NCI-H524 (cell line): ENCODE measurements around the gene FREM1.
"Not testable (repeated sequence)": the region's sequence is repeated elsewhere in the genome, so short reads cannot be mapped to it uniquely, and the experiment has no call there.

ENCODE experiments used
- DNase-seq, 2 experiments: peaks; one replicate each; lab custom pipeline; 2025; lab: John Stamatoyannopoulos, UW

FREM1 gene, protein sequence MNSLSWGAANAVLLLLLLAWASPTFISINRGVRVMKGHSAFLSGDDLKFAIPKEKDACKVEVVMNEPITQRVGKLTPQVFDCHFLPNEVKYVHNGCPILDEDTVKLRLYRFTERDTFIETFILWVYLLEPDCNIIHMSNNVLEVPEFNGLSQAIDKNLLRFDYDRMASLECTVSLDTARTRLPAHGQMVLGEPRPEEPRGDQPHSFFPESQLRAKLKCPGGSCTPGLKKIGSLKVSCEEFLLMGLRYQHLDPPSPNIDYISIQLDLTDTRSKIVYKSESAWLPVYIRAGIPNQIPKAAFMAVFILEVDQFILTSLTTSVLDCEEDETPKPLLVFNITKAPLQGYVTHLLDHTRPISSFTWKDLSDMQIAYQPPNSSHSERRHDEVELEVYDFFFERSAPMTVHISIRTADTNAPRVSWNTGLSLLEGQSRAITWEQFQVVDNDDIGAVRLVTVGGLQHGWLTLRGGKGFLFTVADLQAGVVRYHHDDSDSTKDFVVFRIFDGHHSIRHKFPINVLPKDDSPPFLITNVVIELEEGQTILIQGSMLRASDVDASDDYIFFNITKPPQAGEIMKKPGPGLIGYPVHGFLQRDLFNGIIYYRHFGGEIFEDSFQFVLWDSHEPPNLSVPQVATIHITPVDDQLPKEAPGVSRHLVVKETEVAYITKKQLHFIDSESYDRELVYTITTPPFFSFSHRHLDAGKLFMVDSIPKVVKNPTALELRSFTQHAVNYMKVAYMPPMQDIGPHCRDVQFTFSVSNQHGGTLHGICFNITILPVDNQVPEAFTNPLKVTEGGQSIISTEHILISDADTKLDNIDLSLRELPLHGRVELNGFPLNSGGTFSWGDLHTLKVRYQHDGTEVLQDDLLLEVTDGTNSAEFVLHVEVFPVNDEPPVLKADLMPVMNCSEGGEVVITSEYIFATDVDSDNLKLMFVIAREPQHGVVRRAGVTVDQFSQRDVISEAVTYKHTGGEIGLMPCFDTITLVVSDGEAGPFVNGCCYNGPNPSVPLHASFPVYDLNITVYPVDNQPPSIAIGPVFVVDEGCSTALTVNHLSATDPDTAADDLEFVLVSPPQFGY (N-terminal part only)

DNA sequence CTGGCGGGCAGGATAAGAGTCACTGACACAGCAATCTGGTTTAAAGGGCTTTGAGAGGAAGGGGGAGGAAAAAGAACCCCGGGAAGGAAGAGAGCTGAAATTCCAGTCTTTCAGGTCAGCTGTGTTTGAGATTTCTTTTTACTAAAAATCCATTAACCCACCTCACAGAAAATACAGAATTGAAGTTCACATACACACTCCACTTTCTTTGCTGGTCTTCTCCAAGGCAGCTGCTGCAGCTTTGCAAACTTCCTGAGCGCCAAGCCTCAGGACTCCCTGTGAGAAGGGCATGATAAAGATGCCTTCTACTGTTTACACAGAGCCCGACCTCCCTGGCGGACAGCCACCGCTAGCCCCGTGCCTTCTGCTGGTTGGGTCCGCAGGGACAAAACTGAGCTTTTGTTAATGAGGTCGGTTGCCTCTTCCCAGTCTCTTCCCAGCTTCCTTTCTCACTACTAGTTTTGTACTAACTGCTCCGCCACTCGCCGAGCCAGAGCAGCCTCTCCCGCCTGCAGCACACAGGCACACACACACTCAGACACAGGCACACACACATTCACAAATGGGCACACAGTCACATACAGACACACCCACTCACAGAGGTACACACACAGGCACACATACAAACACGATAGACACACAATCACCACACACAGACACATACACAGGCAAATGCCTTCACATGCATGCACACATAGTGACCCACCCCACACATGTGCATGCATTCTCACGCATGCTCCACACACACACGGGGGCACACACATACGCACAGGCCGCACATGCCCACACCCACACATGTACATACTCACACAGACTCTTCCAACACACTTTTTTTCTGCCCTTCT, at the start of gene FREM1:
TSS of gene FREM1 (minus strand) at position 468 of the 845 bp plus-strand sequence. CDS start 41,451 bp downstream, outside the sequence.
- peak; percentile 20 to 67 for DNase-seq

DNA sequence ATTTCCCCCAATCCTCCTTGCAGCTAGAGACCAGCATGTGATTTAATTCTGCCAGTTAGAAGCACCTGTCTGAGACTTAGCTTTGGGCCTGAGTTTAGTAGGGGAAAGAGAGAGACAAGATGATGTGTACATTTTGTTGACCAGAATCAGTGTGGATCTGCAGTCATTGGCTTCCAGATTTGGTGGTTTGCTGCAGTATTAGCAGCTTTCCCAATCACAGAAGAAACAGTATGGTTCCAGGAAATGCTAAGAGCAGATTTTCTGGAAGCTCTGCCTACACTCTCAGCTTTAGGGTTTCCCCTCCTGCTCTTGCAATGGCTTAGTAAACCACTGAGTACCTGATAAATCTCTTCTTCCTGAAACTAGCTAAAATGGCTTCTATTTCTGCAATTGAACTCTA, 48.8 kb upstream of the FREM1 start:
- no peak for DNase-seq

DNA sequence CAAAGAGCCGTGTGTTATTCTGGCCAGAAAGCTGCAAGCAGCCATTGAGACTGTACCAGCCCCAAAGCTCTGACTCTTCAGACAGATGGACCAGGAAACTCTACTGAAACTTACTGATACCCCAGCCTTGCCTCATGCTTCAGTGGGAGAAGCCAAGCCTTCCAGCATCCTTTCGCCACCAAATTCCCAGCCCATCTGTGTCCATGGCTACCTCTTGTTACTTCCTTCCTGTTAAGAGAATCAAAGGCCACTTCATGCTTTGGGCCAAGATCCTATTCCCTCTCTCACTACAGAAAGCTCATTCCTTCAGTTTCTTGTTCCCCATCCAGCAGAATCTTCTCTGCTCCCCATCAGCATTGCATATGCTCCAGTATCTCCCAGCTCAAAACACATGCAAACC, 46.9 kb upstream of the FREM1 start:
- DNase-seq: no peak

DNA sequence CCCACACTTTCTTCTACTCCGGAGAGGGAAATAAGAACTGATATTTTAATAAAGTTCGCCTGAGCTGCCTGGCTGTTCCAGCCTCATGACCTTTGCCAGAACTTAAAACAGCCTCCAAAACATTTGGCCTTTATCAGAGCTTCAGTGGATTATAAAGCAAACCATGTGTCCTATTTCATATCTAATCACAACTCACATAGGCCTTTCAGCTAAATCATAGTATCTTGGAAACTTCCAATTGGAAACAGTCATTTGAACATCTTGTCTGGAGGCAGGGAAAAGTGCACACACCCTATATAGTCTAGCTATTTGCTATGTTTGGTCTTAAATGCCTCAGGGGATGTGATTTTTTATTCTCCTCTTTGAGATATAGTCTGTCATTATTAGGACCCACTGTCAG, 46.0 kb upstream of the FREM1 start:
- no peak for DNase-seq

DNA sequence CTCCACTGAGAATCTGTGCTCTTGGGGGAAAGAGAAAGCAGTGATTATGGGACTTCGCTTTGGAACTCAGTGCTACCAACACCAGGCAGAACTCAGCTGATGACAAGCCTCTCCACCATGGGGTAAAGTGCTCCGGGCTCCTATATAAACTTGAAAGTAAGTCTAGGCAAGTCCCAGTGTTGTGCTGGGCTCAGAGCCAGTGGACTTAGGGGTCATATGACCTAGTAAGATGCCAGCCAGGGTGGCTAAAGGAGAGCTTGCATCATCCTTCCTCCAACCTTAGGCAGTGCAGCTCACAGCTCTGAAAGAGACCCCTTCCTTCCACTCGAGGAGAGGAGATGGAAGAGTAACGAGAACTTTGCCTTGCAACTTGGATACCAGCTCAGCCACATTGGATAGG, 35.1 kb upstream of the FREM1 start:
- DNase-seq: no peak

DNA sequence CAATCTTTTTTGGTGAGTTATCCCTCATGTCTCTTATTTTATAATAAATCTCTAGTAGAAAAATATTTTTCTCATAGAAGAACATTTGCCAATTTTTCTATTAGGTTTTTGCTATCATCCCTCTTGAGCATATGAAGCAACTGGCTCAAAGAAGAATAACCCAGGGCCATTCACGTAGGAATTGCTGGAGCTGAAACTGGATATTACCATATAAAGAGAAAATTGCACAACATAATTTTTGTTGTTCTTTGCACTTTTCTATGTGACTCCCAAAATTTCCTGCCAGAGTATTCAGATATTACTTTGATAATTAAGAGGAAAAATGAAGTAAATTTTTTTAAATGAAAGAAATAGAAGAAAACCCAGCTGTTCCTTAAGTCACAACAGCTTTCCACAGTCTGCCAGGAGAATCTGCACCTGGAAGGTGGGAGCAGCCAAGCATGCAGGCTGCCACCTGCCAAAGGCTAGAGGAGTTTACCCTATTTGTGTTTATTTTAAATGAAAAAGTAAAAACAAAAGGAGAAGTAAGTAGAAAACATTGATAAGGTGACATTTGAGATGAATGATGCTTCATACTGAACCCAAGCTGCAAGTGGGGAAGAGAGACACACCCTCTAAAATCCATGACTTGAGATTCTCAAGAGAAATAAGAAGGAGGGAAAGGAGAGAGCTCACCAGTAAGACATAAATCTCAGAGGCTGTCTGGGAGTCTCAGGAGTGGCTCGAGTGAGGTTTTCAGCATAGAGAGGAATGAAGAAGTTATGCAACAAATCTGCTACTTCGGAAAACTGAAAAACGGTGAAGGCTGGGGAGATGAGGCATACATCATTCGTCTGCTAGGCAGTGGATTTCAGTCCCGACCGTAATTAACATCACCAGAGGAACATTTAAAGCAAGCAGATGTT, 31.5 kb upstream of the FREM1 start:
- DNase-seq: peak in 1 of 2 experiments; percentile 57

DNA sequence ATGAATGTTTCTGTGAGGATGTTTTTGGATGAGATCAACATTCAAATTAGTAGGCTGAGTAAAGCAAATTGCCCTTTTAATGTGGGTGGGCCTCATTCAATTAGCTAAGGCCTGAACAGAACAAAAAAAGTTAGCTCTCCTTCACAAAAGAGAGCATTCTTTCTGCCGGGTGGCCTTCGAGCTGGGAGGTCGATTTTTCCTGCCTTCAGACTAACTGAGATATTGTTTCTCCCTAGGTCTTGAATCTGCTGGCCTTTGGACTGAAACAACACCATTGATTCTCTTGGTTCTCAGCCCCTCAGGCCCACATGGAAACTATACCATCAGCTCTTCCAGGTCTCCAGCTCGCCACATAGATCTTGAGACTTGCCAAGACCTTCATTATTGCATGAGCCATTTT, 29.1 kb upstream of the FREM1 start:
- DNase-seq: no peak

DNA sequence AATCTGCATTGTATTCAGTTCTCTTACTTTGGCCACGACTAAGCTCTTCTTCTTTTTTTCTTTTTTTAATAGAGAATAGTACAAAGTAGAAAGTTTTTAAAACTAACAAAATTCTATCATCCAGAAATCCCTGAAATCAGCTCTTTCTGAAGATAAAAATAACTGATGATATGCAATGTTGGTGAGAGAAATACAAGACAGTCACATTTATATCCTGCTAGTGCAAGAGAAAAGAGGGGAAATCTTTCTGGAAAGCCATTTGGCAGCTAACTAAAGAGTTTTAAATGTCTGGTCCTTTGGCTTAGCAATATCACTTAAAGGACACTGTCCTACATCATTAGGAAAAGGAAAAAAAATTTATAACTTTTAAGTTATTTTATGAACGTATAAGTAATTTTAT, 27.0 kb upstream of the FREM1 start:
- no peak for DNase-seq

DNA sequence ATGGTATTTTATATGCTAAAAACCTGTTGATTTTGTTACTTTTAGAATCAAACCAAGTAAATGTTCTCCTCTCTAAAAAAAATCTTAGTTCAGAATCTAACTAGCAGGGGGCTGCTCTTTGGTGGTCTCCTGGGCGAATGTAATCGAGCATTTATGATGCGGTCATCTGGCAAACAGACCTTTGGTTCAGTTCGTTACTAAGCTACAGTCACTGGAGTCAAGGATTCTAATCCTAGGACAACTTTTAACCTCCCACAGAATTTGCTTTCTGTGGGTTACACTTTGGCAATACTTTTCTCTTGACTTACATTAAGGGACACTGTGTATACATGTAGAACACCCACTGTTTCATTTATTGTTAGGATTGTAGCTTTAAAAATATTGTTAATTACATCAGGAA, 26.3 kb upstream of the FREM1 start:
- DNase-seq: no peak

DNA sequence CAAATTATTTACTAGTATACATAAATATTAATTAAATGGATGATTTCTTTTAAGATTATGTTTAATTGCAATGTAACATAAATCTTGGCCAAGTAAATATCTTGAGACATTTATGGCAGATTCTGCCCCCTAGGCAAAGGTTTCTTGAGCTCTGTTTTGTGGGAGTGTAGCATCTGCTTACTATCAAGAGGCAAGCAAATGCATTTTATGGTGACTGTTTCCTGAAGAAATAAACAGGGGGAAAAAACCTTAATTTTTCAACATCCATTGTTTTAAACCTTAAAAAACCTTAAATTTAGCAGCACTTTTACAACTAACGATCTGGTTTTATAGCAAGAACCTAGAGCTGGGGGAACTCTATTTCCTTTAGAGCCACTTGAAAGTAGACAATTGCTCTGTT, 25.7 kb upstream of the FREM1 start:
- no peak for DNase-seq

DNA sequence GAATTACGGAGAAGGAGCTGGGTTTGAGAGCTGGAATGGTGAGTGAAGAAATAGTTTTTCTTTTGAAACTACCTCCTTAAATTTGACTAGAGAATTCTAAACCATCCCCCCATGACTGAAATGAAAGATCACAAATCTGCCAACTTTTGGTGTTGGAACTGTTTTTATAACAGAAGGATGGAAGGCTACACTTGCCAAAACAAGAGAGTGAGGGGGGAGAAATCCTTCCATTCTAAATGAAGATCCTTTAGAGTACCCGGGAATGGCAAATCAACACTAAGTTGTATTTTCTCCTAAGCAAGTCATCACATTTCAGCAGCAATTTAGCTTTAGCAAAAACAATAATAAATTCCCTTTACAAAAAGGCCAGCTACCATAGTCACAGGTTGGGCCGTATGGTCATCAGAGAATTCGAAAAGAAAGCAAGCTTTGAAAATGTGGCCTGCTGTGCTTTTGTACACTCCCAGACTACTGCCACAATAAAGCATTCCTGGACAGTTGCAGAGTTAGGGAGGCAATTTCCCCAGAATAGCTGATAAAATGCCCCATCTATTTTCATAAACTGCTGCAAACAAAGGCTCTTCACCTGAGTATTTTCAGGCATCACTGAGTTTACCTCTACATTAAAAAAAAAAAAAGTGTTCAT, 25.0 kb upstream of the FREM1 start:
- no peak for DNase-seq

DNA sequence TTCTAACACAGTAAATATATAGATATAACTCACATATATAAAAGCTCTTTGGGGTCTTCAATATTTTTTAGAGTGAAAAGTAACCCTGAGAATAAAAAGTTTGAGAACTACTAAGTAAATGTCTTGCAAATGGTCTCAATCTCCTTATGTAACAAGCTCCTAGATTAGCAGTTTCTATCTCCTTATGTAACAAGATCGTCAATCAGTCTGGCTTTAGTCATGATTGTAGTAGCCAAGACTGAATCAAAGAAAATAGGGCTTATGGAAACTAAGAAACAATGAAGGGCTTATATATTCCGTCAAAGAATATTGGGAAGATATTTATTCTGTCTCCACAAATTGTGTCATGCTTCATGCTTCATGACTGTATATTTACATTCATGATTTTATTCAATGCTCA, 22.4 kb upstream of the FREM1 start:
- DNase-seq: no peak

DNA sequence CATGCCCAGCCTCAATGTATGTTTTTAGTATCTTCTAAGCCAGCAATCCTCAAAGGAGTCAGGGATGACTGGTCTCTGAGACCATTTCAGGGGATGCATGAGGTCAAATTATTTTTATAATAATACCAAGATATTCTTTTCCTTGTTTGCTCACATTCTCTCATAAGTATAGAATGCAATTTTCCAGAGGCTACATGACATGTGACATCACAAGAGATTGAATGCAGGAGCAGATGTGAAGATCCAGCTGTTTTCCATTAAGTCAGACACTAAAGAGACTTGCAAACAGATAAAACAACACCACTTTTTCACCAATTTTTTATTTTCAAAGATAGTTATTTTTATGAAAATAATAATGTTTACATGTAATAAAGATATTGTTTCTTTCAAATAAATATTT, 22.0 kb upstream of the FREM1 start:
- DNase-seq: no peak

DNA sequence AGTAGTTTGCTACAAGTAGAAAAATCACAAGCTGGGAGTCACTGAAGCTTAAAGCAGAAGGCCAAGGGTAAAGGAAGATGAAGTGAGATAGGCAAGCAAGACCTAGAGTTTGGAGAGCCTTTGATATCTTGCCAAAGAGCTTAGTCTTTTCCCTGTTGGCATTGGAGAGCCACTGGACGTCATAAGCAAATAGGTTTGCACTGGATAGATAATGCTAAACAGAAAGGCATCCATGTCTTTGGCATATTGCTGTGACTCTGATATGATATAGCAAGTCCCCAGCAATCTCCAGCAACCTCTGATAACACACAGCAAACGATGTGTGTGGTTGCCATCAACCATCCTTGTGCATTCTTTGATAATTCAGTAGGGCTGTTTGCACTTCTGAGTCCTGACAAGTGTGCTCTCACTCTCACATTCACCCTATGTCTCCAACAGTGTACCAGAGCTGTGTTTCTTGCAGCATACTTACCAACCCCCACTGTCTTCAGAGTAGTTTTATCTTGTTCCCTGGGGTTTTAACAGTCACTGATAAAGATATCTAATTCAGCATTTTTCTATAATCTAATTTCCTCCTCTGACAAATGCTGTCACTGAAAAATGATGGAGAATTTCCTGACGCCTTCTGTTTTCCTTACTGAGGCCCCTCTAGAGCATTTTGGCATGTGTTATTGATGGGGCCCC, 16.9 kb upstream of the FREM1 start:
- DNase-seq: no peak

DNA sequence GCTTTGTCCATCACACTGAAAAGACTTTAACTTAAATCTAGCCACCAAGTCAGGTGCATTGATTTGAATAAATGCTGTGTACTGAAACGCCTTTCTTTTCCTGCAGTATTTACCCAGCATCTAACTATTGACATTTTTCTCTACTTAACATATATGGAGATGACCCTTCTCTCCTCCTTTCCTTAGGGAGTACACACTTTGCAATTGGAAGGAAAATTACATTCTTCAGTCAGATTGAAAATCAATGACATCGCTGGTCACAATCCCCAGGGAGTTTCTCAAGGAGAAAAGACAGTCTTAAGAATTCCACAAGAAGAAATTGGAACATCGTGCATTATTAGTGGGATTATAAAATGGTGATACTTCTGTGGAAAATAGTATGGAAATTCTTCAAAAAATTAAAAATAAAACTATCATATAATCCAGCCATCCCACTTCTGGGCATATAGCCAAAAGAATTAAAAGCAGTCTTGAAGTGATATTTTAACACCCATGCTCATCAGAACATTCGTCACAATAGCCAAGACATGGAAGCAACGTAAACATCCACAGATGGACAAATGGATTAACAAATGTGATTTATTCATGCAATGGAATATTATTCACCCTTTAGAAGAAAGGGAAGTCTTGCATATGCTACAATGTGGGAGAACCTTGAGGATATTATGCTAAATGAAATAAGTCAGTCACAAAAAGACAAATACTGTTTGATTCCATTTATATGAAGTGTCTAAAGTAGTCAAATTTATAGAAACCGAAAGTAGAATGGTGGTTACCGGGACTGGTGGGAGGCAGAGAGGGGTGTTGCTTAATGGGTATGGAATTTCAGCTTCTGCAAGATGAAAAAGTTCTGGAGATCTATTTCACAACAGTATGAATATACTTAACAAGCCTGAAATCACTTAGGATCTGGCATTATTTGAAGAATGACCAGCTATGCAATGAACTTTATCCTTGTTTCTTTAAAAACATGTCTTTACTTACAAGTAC, 14.3 kb upstream of the FREM1 start:
- DNase-seq: peak in 1 of 2 experiments; percentile 38

DNA sequence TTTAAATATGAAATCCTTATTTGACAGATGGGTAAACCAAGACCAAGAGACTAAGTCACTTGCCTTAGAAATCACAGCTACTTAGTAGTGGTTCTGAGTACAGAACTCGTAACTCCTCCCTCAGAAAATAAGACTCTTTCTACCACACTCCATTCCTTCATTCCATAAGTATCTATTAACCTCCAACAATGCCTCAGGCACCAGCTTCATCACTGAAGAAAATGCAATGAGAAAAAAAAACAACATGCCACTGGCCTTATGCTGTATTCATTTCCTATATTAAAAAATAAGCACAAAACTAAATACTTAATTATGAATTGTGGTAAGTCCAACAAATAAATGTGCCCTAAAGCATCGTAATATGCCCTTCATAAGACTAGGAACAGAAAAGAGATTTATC, 13.5 kb upstream of the FREM1 start:
- no peak for DNase-seq

DNA sequence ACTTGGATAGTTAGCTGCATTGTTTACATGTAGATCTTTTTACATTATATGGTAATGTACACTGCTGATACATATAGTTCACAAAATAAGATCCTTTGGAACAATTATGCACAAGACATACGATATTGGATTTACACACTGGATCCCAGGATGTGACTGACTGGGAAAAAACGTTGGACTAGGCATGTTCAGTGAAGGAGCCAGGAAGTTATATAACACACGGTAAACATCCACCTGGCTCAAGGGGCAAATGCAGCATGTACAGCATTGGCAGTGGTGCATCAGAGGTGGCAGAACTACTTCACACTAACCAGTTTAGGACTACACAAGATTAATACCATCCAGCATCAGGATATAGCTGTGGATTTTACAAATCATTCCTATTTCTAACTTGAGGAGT, 10.6 kb upstream of the FREM1 start:
- DNase-seq: not testable (repeated sequence)

DNA sequence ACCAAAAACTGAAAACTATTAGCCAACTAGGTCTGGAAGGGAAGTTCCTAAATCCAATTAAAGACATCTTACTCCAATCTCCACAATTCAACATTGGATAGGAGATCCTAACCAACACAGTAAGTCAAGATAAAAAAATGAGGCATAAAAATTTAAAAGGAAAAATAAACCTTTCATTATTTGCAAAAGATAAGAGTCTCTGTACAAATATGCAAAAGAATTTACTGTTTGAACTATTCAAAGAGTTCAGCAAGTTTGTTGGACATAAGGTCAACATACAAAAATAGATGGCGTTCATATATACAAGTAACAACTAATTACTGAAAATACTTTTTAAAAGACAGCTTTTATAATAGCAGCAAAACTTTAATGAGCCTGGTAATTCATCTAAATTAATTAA, 3.1 kb upstream of the FREM1 start:
- no peak for DNase-seq
